ENCODE data around the gene APBB2.

Gene APBB2

GRCh38 chr4:41110050-41110449 lies 104.3 kb downstream of the APBB2 start:
- TF ChIP-seq, protein P1, sequence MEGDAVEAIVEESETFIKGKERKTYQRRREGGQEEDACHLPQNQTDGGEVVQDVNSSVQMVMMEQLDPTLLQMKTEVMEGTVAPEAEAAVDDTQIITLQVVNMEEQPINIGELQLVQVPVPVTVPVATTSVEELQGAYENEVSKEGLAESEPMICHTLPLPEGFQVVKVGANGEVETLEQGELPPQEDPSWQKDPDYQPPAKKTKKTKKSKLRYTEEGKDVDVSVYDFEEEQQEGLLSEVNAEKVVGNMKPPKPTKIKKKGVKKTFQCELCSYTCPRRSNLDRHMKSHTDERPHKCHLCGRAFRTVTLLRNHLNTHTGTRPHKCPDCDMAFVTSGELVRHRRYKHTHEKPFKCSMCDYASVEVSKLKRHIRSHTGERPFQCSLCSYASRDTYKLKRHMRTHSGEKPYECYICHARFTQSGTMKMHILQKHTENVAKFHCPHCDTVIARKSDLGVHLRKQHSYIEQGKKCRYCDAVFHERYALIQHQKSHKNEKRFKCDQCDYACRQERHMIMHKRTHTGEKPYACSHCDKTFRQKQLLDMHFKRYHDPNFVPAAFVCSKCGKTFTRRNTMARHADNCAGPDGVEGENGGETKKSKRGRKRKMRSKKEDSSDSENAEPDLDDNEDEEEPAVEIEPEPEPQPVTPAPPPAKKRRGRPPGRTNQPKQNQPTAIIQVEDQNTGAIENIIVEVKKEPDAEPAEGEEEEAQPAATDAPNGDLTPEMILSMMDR (conservative IDR thresholded peaks at IDR 0.05) = no peak

DNA sequence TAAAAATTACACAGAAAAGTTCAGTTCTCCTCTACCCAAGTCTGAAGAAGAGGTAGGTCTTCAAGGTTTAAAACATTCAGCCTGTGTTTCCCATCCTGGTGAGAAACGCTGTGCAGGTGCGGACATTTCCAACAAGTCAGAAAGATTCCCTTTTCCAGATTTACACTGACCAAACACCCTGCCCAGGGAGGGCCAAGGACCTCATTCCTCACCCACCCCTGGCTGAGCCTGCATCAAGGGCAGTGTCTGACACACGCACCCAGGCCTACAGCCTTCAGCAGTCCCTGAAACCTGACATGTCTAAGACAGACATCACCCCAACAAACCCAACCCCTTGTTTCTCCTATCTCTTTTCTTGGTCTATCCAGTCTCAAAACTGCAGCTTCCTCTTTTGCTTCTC lies 105.9 kb downstream of the APBB2 start:
- TF ChIP-seq, protein P1 (conservative IDR thresholded peaks at IDR 0.05) = no peak
- no peak overlapping the region for H3K27ac ChIP-seq

More at GRCh38 chr4:41110050-41110449, 104.3 kb downstream of the APBB2 start:
- H3K27ac ChIP-seq = no peak overlapping the region

GRCh38 chr4:41106694-41107419 lies 107.5 kb downstream of the APBB2 start:
- TF ChIP-seq, protein P1 (conservative IDR thresholded peaks at IDR 0.05) = no peak
- no peak overlapping the region for H3K27ac ChIP-seq

- no peak overlapping the region for H3K27ac ChIP-seq
- TF ChIP-seq, protein P1 (conservative IDR thresholded peaks at IDR 0.05) = no peak
Measured at GRCh38 chr4:41106081-41106480, 108.3 kb downstream of the APBB2 start.

GRCh38 chr4:41104155-41104554 lies 110.2 kb downstream of the APBB2 start:
- no peak overlapping the region for H3K27ac ChIP-seq
- TF ChIP-seq, protein P1 (conservative IDR thresholded peaks at IDR 0.05) = no peak

- H3K27ac ChIP-seq = no peak overlapping the region
- TF ChIP-seq, protein P1 (conservative IDR thresholded peaks at IDR 0.05) = no peak
Measured at GRCh38 chr4:41103657-41104056, 110.7 kb downstream of the APBB2 start.

DNA sequence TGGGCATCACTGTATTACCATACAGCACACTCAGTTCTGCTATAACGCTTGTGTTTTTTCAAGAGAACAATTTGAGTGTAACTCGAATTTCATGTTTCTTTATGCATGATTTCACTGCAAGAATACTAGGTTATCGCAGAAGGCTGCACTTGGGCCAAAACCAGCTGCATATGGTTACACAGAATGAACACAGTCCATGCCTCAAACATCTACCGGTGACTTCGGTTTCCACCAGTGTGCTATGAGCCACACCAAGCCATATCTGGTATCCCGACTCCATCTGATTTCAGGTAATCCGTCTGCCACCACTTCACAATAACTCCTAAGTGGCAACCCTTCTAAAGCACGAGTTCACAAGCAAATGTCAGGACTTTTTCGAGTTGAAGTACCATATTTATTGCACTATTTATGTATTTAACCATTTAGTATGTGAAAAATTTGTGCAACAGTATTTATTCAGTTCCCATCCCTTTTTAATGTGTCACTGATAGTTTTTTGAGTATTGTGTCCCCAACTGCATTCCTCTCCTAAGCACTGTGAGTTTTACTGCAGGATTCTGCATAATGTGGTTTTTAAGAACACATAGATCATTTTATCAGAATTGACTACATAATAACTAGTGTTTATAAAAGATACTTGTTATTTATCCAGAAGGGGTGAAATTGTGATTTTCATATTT lies 111.8 kb downstream of the APBB2 start:
- no peak overlapping the region for H3K27ac ChIP-seq
- TF ChIP-seq, protein P1 (conservative IDR thresholded peaks at IDR 0.05) = no peak

All from VCaP (cell line).